HG02763 (cell line): ENCODE measurements around the gene TNNI3K.
A peak's percentile ranks its signal among the peaks of the same experiment; 100 is the strongest.

Source experiments
- ATAC-seq: cut with Tn5 transposase; IDR thresholded peaks from one replicate; pipeline ENCODE4 v1.9.1; 2021; ENCODE audit warnings: mild to moderate bottlenecking, moderate library complexity; ENCODE audit not compliant: unreplicated experiment

TNNI3K gene

GRCh38 chr1:74548961-74549750 lies 314.0 kb downstream of the TNNI3K start:
- no peak for ATAC-seq

- no peak for ATAC-seq
Observed at GRCh38 chr1:74549932-74550331, 314.7 kb downstream of the TNNI3K start.

- no peak for ATAC-seq
Observed at GRCh38 chr1:74570797-74571492, 335.8 kb downstream of the TNNI3K start.

- no peak for ATAC-seq
Observed at GRCh38 chr1:74571493-74571800, 336.3 kb downstream of the TNNI3K start.

- no peak for ATAC-seq
Observed at GRCh38 chr1:74571891-74572290, 336.7 kb downstream of the TNNI3K start.

GRCh38 chr1:74578101-74578500 lies 342.9 kb downstream of the TNNI3K start:
- ATAC-seq: no peak

- ATAC-seq: peak; percentile 99
Observed at GRCh38 chr1:74579425-74579824, 344.2 kb downstream of the TNNI3K start.

GRCh38 chr1:74583397-74583796 lies 348.2 kb downstream of the TNNI3K start:
- ATAC-seq: no peak

- no peak for ATAC-seq
Observed at GRCh38 chr1:74584185-74584584, 349.0 kb downstream of the TNNI3K start.

GRCh38 chr1:74586253-74586897 lies 351.2 kb downstream of the TNNI3K start:
- no peak for ATAC-seq

- no peak for ATAC-seq
Observed at GRCh38 chr1:74587888-74588287, 352.7 kb downstream of the TNNI3K start.

GRCh38 chr1:74590288-74590687 lies 355.1 kb downstream of the TNNI3K start:
- ATAC-seq: no peak

- no peak for ATAC-seq
Observed at GRCh38 chr1:74591949-74592348, 356.8 kb downstream of the TNNI3K start.

GRCh38 chr1:74592580-74593355 lies 357.6 kb downstream of the TNNI3K start:
- ATAC-seq: no peak
